HEK293 (cell line): ENCODE data around the gene PPP1R14C.

Experiments used
- CTCF ChIA-PET: fragments of 350-600 bp; formaldehyde crosslinking; extraction: SDS; loops from one replicate; lab custom pipeline; 2021; ENCODE audit warnings: antibody characterized with exemption; lab: Yijun Ruan, JAX
- POLR2A ChIA-PET: fragments of 300-600 bp; formaldehyde crosslinking; extraction: SDS; loops from one replicate; lab custom pipeline; 2020; ENCODE audit warnings: antibody characterized with exemption, inconsistent platforms; lab: Yijun Ruan, JAX
- H3K27ac ChIP-seq: fragments of 200-500 bp; sonication (Bioruptor generic); 2 replicates; pipeline ENCODE4 v1.5.1; 2014; ENCODE audit warnings: low read depth, low read length, control low read depth, inconsistent platforms; ENCODE audit errors: extremely low read depth
- H3K36me3 ChIP-seq, 2 experiments: fragments of 200-500 bp in 1 of 2; sonication (Bioruptor generic) in 1 of 2; 1 replicate in 1 of 2; 2 replicates in 1 of 2; pipeline ENCODE4 v1.5.1; 2014 to 2017; ENCODE audit warnings: inconsistent platforms in 2 of 2, low read length in 2 of 2; ENCODE audit not compliant: control insufficient read depth in 2 of 2, insufficient read depth in 1 of 2
- H3K4me1 ChIP-seq: fragments of 200-500 bp; sonication (Bioruptor generic); 2 replicates; pipeline ENCODE4 v1.5.1; 2014; ENCODE audit warnings: mild to moderate bottlenecking, low read length, inconsistent platforms; ENCODE audit not compliant: control insufficient read depth, insufficient read depth
- H3K4me3 ChIP-seq: 2 replicates; pipeline ENCODE4 v1.5.1; 2011; ENCODE audit warnings: low read depth, mild to moderate bottlenecking, control low read depth, low read length, moderate library complexity
- H3K9me3 ChIP-seq: fragments of 200-500 bp; sonication (Bioruptor generic); 2 replicates; pipeline ENCODE4 v1.5.1; 2014; ENCODE audit warnings: low read depth, low read length, inconsistent platforms; ENCODE audit not compliant: control insufficient read depth, insufficient read depth
- HOXA7 ChIP-seq: sonication (generic); formaldehyde crosslinking; IDR thresholded peaks from 2 replicates; pipeline ENCODE4 v1.8.1; 2022; ENCODE audit warnings: missing genetic modification reagents, borderline replicate concordance
- ZEB2 ChIP-seq: fragments of 450-650 bp; formaldehyde crosslinking; IDR thresholded peaks from 2 replicates; pipeline ENCODE4 v1.5.1; 2016; ENCODE audit warnings: missing biosample characterization, missing genetic modification characterization
- ZNF248 ChIP-seq: fragments of 450-650 bp; formaldehyde crosslinking; IDR thresholded peaks from 2 replicates; pipeline ENCODE4 v1.5.1; 2017; ENCODE audit warnings: missing biosample characterization, missing genetic modification characterization
- ZNF341 ChIP-seq: fragments of 450-650 bp; formaldehyde crosslinking; IDR thresholded peaks from 2 replicates; pipeline ENCODE4; 2016; ENCODE audit warnings: low read depth, missing biosample characterization, missing genetic modification characterization
- ZNF514 ChIP-seq: fragments of 450-650 bp; formaldehyde crosslinking; IDR thresholded peaks from 2 replicates; pipeline ENCODE4 v1.5.1; 2016; ENCODE audit warnings: missing biosample characterization, missing genetic modification characterization
- ZNF555 ChIP-seq: fragments of 450-650 bp; formaldehyde crosslinking; conservative IDR thresholded peaks from 2 replicates; pipeline ENCODE4 v1.5.1; 2017; ENCODE audit warnings: missing biosample characterization, mild to moderate bottlenecking, missing genetic modification characterization, inconsistent platforms
- ZNF654 ChIP-seq: fragments of 450-650 bp; formaldehyde crosslinking; IDR thresholded peaks from 2 replicates; pipeline ENCODE4 v1.5.1; 2016; ENCODE audit warnings: low read depth, missing biosample characterization, missing genetic modification characterization
- ZNF658 ChIP-seq: fragments of 450-650 bp; formaldehyde crosslinking; IDR thresholded peaks from 2 replicates; pipeline ENCODE4; 2016; ENCODE audit warnings: missing biosample characterization, missing genetic modification characterization
- ZNF670 ChIP-seq: fragments of 450-650 bp; formaldehyde crosslinking; IDR thresholded peaks from 2 replicates; pipeline ENCODE4 v1.5.1; 2016; ENCODE audit warnings: missing biosample characterization, missing genetic modification characterization, low read depth
- TF ChIP-seq, protein P1 (sequence below): fragments of 450-650 bp; formaldehyde crosslinking; IDR thresholded peaks from 2 replicates; pipeline ENCODE4 v1.5.1; 2016; ENCODE audit warnings: missing biosample characterization, missing genetic modification characterization
- TF ChIP-seq, protein P2 (sequence below): fragments of 450-650 bp; formaldehyde crosslinking; IDR thresholded peaks from 2 replicates; pipeline ENCODE4 v1.5.1; 2017; ENCODE audit warnings: missing biosample characterization, missing genetic modification characterization
- TF ChIP-seq, protein P3 (sequence below): fragments of 450-650 bp; formaldehyde crosslinking; IDR thresholded peaks from 2 replicates; pipeline ENCODE4 v1.5.0; 2017; ENCODE audit warnings: missing biosample characterization, missing genetic modification characterization, borderline replicate concordance
- TF ChIP-seq, protein P4 (sequence below): fragments of 450-650 bp; formaldehyde crosslinking; IDR thresholded peaks from 2 replicates; pipeline ENCODE4 v1.5.1; 2017; ENCODE audit warnings: missing biosample characterization, mild to moderate bottlenecking, missing genetic modification characterization, moderate library complexity

PPP1R14C gene

DNA sequence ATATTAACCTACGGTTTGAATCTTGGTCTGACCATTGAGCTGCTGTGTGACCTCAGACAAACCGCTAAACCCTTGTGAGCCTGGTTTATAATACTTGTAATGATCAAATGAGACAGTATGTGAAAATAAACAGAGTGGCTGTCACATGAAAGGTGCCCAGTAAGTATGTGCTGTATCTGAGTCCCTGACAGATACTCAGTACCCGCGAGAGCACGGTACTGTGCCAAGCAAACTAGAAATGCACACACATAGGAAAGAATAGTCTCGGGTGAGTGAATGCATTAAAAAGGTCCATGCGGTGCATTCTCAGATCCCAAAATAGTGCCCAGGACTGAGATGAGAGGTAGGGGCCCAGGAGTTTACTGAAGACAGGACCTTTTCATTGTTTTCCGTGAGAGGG lies 93.3 kb downstream of the PPP1R14C start (continued):
- TF ChIP-seq ZNF514 (no peak), ZNF654 (no peak), ZNF555 (tag by site-specific recombination) (no peak), HOXA7 (CRISPR knock-in tag) (no peak), ZNF658 (tag by site-specific recombination) (no peak), ZNF670 (tag by site-specific recombination) (no peak)
- TF ChIP-seq, protein P1, sequence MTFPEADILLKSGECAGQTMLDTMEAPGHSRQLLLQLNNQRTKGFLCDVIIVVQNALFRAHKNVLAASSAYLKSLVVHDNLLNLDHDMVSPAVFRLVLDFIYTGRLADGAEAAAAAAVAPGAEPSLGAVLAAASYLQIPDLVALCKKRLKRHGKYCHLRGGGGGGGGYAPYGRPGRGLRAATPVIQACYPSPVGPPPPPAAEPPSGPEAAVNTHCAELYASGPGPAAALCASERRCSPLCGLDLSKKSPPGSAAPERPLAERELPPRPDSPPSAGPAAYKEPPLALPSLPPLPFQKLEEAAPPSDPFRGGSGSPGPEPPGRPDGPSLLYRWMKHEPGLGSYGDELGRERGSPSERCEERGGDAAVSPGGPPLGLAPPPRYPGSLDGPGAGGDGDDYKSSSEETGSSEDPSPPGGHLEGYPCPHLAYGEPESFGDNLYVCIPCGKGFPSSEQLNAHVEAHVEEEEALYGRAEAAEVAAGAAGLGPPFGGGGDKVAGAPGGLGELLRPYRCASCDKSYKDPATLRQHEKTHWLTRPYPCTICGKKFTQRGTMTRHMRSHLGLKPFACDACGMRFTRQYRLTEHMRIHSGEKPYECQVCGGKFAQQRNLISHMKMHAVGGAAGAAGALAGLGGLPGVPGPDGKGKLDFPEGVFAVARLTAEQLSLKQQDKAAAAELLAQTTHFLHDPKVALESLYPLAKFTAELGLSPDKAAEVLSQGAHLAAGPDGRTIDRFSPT (tag by site-specific recombination), result no peak

DNA sequence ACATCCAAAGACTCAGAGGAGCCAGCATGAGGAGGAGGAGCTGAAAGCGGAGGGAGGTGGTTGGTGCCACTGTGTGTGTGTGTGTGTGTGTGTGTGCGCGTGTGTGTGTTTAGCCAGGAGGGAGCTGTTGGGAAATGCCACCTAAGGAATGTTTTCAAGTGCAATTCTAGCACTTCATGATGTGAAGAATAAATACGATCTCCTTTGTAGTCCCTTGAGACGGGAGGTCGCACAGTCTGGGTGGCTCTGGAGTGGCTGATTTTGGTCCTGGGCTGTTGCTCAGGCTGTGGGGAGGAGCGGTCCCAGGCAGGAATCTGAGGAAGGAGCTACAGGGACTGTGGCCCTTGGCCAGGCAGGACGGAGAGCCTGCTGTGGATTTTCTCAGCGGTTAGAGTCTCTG lies 93.7 kb downstream of the PPP1R14C start:
- Histone ChIP-seq H3K4me3 (no peak overlapping the region), H3K4me1 (no peaks in the 10 kb centered on the region), H3K27ac (no peak overlapping the region), H3K36me3 (peaks cover 0 to 5% of the 10 kb centered on the region in 2 experiments; a peak in 1 of 3 replicates), H3K9me3 (no peaks in the 10 kb centered on the region)
- CTCF ChIA-PET, result no interaction called here
- POLR2A ChIA-PET, result no interaction called here
- TF ChIP-seq, protein P2, sequence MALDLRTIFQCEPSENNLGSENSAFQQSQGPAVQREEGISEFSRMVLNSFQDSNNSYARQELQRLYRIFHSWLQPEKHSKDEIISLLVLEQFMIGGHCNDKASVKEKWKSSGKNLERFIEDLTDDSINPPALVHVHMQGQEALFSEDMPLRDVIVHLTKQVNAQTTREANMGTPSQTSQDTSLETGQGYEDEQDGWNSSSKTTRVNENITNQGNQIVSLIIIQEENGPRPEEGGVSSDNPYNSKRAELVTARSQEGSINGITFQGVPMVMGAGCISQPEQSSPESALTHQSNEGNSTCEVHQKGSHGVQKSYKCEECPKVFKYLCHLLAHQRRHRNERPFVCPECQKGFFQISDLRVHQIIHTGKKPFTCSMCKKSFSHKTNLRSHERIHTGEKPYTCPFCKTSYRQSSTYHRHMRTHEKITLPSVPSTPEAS, result peak; percentile 57; the same call in 1 of the 2 replicates
- TF ChIP-seq, protein P3, sequence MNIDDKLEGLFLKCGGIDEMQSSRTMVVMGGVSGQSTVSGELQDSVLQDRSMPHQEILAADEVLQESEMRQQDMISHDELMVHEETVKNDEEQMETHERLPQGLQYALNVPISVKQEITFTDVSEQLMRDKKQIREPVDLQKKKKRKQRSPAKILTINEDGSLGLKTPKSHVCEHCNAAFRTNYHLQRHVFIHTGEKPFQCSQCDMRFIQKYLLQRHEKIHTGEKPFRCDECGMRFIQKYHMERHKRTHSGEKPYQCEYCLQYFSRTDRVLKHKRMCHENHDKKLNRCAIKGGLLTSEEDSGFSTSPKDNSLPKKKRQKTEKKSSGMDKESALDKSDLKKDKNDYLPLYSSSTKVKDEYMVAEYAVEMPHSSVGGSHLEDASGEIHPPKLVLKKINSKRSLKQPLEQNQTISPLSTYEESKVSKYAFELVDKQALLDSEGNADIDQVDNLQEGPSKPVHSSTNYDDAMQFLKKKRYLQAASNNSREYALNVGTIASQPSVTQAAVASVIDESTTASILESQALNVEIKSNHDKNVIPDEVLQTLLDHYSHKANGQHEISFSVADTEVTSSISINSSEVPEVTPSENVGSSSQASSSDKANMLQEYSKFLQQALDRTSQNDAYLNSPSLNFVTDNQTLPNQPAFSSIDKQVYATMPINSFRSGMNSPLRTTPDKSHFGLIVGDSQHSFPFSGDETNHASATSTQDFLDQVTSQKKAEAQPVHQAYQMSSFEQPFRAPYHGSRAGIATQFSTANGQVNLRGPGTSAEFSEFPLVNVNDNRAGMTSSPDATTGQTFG (tag by site-specific recombination), result no peak
- TF ChIP-seq, protein P4, sequence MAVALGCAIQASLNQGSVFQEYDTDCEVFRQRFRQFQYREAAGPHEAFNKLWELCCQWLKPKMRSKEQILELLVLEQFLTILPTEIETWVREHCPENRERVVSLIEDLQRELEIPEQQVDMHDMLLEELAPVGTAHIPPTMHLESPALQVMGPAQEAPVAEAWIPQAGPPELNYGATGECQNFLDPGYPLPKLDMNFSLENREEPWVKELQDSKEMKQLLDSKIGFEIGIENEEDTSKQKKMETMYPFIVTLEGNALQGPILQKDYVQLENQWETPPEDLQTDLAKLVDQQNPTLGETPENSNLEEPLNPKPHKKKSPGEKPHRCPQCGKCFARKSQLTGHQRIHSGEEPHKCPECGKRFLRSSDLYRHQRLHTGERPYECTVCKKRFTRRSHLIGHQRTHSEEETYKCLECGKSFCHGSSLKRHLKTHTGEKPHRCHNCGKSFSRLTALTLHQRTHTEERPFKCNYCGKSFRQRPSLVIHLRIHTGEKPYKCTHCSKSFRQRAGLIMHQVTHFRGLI (tag by site-specific recombination), result no peak
- TF ChIP-seq ZNF341 (tag by site-specific recombination), result 0 out of 2 replicates have a peak, but pooled peaks have one; percentile 21

DNA sequence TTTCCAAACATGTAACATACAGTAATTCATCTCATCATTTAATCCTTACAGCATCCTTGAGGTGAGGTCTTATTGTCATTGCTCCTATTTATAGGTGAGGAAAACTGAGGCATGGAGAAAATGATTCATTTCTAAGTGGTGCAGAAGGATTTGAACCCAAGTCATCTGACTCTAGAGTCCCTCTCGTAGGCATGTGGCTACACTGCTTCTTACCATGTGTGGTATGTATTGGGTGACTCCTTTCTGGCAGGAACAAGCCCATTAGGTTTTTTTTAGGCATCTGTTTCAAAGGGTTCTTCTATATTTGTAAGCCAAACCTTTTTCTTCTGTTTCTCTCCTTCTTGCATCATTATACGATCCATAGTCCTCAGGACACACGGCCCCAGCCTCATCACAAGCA lies 94.8 kb downstream of the PPP1R14C start:
- POLR2A ChIA-PET, result no interaction called here
- CTCF ChIA-PET, result no interaction called here
- H3K9me3 ChIP-seq, result no peaks in the 10 kb centered on the region
- H3K27ac ChIP-seq, result no peak overlapping the region
- H3K4me3 ChIP-seq, result no peak overlapping the region
- peaks cover 0 to 5% of the 10 kb centered on the region in 2 experiments; a peak in 1 of 3 replicates for H3K36me3 ChIP-seq
- H3K4me1 ChIP-seq, result no peaks in the 10 kb centered on the region
- no peak for TF ChIP-seq ZNF248
- no peak for TF ChIP-seq ZEB2 (tag by site-specific recombination)
